ENCODE measurements around the gene KLHL12. TPM values are rescaled to one million over a fixed set of nuclear protein-coding genes. Genes with fewer than 3 reads are reported as not detected.

The KLHL12 gene
- total and polyA plus RNA-seq, 4 donors, result 12.4 to 25.6 (median 22.5) TPM

DNA sequence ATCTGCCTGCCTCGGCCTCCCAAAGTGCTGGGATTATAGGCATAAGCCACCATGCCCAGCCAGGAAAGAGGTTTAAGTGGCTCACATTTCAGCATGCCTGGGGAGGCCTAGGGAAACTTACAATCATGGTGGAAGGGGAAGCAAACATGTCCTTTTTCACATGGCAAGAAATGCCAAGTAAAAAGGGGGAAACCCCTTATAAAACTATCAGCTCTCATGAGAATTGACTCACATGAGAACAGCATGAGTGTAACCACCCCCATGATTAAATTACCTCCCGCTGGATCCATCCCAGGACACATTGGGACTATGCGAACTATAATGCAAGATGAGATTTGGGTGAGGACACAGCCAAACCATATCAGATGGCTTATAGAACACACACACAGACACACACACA, 8.8 kb upstream of the KLHL12 start:
- no peaks in the 10 kb centered on the region for H3K4me1 ChIP-seq (ENCODE audit: control insufficient read depth in 5 of 5, insufficient read depth in 5 of 5, low read length in 5 of 5)
- no peaks in the 10 kb centered on the region for H3K9me3 ChIP-seq (ENCODE audit: control insufficient read depth in 4 of 4, insufficient read depth in 3 of 4, low read length in 3 of 4)
- H3K27me3 ChIP-seq (ENCODE audit: control insufficient read depth in 3 of 3, insufficient read depth in 3 of 3, low read length in 2 of 3), result no peaks in the 10 kb centered on the region
- no peak overlapping the region for H3K27ac ChIP-seq (ENCODE audit: low read depth in 1 of 2, low read length in 1 of 2)
- peaks cover 0 to 5% (median 2%) of the 10 kb centered on the region in 4 donors for H3K36me3 ChIP-seq (ENCODE audit: control insufficient read depth in 4 of 4, insufficient read depth in 4 of 4, low read length in 4 of 4)
- H3K9ac ChIP-seq (ENCODE audit: insufficient read depth in 1 of 2, low read length in 2 of 2), result no peak overlapping the region
- ATAC-seq (ENCODE audit: insufficient read depth, low FRiP score) (no peak), DNase-seq (no peak)
- H3K4me3 ChIP-seq, result no peak overlapping the region
- WGBS, 2 donors, result 64 to 80% methylated on average over 3 of the region's 3 CpGs
- TF ChIP-seq, protein P1, sequence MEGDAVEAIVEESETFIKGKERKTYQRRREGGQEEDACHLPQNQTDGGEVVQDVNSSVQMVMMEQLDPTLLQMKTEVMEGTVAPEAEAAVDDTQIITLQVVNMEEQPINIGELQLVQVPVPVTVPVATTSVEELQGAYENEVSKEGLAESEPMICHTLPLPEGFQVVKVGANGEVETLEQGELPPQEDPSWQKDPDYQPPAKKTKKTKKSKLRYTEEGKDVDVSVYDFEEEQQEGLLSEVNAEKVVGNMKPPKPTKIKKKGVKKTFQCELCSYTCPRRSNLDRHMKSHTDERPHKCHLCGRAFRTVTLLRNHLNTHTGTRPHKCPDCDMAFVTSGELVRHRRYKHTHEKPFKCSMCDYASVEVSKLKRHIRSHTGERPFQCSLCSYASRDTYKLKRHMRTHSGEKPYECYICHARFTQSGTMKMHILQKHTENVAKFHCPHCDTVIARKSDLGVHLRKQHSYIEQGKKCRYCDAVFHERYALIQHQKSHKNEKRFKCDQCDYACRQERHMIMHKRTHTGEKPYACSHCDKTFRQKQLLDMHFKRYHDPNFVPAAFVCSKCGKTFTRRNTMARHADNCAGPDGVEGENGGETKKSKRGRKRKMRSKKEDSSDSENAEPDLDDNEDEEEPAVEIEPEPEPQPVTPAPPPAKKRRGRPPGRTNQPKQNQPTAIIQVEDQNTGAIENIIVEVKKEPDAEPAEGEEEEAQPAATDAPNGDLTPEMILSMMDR (IDR thresholded peaks at IDR 0.05; ENCODE audit: control extremely low read depth, extremely low read depth), result no peak

DNA sequence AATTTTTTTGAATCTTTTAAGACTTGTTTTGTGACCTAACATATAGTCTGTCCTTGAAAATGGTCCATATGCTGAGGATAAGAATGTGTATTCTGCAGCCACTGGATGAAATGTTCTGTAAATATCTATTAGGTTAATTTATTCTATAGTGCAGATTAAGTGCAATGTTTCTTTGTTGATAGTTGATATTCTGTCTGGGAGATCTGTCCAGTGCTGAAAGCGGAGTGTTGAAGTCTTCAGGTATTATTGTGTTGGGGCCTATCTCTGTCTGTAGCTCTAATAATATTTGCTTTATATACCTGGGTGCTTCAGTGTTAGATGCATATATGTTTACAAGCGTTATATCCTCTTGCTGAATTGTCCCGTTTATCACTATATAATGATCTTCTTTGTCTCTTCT, 7.7 kb upstream of the KLHL12 start:
- Histone ChIP-seq H3K4me3 (no peak overlapping the region), H3K27ac (ENCODE audit: low read depth in 1 of 2, low read length in 1 of 2) (no peak overlapping the region), H3K9ac (ENCODE audit: insufficient read depth in 1 of 2, low read length in 2 of 2) (no peak overlapping the region), H3K9me3 (ENCODE audit: control insufficient read depth in 4 of 4, insufficient read depth in 3 of 4, low read length in 3 of 4) (no peaks in the 10 kb centered on the region), H3K27me3 (ENCODE audit: control insufficient read depth in 3 of 3, insufficient read depth in 3 of 3, low read length in 2 of 3) (no peaks in the 10 kb centered on the region), H3K36me3 (ENCODE audit: control insufficient read depth in 4 of 4, insufficient read depth in 4 of 4, low read length in 4 of 4) (no peaks in the 10 kb centered on the region), H3K4me1 (ENCODE audit: control insufficient read depth in 5 of 5, insufficient read depth in 5 of 5, low read length in 5 of 5) (no peaks in the 10 kb centered on the region)
- ATAC-seq (ENCODE audit: insufficient read depth, low FRiP score) (no peak), DNase-seq (no peak)
- TF ChIP-seq, protein P1 (IDR thresholded peaks at IDR 0.05; ENCODE audit: control extremely low read depth, extremely low read depth), result no peak
- 88 to 96% methylated on average over 3 of the region's 3 CpGs for WGBS, 2 donors

DNA sequence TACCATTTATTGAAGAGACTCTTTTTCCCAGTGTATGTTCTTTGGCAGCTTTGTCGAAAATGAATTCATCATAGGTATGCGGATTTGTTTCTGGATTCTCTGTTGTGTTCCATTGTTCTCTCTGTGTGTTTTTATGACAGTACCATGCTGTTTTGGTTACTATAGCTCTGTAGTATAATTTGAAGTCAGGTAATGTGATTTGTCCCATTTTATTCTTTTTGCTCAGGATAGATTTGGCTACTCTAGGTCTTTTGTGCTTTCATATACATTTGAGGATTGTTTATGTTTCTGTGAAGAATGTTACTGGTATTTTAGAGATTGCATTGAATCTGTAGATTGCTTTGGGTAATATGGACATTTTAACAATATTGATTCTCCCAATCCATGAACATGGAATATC, 5.4 kb upstream of the KLHL12 start:
- H3K4me3 ChIP-seq, result no peak overlapping the region
- no peak overlapping the region for H3K9ac ChIP-seq (ENCODE audit: insufficient read depth in 1 of 2, low read length in 2 of 2)
- 89 to 94% methylated on average over 2 of the region's 2 CpGs for WGBS, 2 donors
- no peak for DNase-seq
- no peak overlapping the region for H3K27ac ChIP-seq (ENCODE audit: low read depth in 1 of 2, low read length in 1 of 2)
- no peaks in the 10 kb centered on the region for H3K36me3 ChIP-seq (ENCODE audit: control insufficient read depth in 4 of 4, insufficient read depth in 4 of 4, low read length in 4 of 4)
- TF ChIP-seq, protein P1 (IDR thresholded peaks at IDR 0.05; ENCODE audit: control extremely low read depth, extremely low read depth), result no peak
- no peaks in the 10 kb centered on the region for H3K4me1 ChIP-seq (ENCODE audit: control insufficient read depth in 5 of 5, insufficient read depth in 5 of 5, low read length in 5 of 5)
- ATAC-seq (ENCODE audit: insufficient read depth, low FRiP score), result no peak
- no peaks in the 10 kb centered on the region for H3K9me3 ChIP-seq (ENCODE audit: control insufficient read depth in 4 of 4, insufficient read depth in 3 of 4, low read length in 3 of 4)
- H3K27me3 ChIP-seq (ENCODE audit: control insufficient read depth in 3 of 3, insufficient read depth in 3 of 3, low read length in 2 of 3), result no peaks in the 10 kb centered on the region

DNA sequence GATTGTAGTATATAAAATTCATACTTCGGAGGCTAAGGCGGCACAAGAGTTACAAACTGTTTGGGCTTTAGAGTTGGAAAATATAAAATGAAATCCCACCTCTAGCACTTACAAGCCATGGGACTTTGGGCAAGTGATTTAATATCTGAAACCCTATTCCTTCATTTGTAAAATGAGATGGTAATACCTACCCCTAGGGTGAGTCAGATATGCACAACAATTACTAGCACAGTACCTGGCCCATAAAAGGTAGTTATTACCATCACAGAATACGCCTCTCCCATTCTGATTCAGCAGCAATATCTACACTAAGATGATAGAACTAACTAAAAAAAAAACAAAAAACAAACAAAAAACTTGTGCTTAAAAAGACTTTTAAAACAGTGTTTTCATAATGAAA, 3.5 kb downstream of the KLHL12 start:
- H3K36me3 ChIP-seq (ENCODE audit: control insufficient read depth in 4 of 4, insufficient read depth in 4 of 4, low read length in 4 of 4), result peaks cover 0 to 14% (median 2%) of the 10 kb centered on the region in 4 donors
- H3K4me1 ChIP-seq (ENCODE audit: control insufficient read depth in 5 of 5, insufficient read depth in 5 of 5, low read length in 5 of 5), result peaks cover 0 to 6% (median 0%) of the 10 kb centered on the region in 5 donors
- WGBS, 2 donors, result 92 to 99% methylated on average over 3 of the region's 3 CpGs
- no peak for ATAC-seq (ENCODE audit: insufficient read depth, low FRiP score)
- H3K27ac ChIP-seq (ENCODE audit: low read depth in 1 of 2, low read length in 1 of 2), result no peak overlapping the region
- TF ChIP-seq, protein P1 (IDR thresholded peaks at IDR 0.05; ENCODE audit: control extremely low read depth, extremely low read depth), result no peak
- no peak overlapping the region for H3K4me3 ChIP-seq
- no peak overlapping the region for H3K9ac ChIP-seq (ENCODE audit: insufficient read depth in 1 of 2, low read length in 2 of 2)
- no peaks in the 10 kb centered on the region for H3K9me3 ChIP-seq (ENCODE audit: control insufficient read depth in 4 of 4, insufficient read depth in 3 of 4, low read length in 3 of 4)
- no peak for DNase-seq
- H3K27me3 ChIP-seq (ENCODE audit: control insufficient read depth in 3 of 3, insufficient read depth in 3 of 3, low read length in 2 of 3), result no peaks in the 10 kb centered on the region
